ENCODE data around the gene ENPP6.
A peak's percentile ranks its signal among the peaks of the same experiment; 100 is the strongest.

Gene ENPP6

DNA sequence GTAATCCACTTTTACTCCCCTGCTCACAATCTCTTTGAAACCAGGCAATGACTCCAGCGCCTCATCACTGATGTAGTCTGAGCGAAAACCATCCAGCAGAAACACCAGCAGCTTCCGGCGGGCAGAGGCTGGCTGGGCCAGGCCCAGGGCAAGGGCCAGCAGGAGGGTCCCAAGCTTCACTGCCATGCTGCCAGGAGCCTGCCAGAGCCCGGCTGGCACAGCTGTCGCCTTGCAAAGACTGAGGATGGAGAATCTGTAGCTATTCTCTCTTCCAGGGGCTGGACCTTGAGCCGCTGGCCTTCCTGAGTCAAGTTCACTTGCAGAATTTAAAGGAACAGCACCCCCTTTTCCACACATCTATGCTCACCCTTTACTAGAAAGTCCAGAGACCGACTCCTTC is at the start of gene ENPP6:
Gene ENPP6, minus strand, starts transcription at position 240 of the 400 bp plus-strand sequence. Its CDS starts 54 bp downstream, at position 186.
- no peak for DNase-seq (ENCODE audit: low read depth in 2 of 2)

DNA sequence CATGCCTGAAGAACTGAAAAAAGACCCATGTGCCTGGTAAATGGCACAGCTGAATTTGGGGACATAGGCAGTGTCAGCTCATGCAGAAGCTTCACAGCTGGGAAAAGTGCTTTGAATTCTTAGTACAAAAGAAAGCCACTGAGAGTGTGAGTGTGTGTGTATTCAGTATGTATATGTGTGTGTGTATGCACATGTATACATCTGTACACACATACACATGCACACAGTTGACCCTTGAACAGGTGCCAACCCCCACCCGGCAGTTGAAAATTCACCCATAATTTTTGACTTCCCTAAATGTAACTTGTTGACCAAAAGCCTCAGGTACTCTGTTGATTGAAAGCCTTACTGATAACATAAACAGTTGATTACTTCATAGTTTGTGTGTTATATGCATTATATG is 49.5 kb upstream of the ENPP6 start:
- DNase-seq (ENCODE audit: low read depth in 2 of 2) = no peak

- no peak for DNase-seq (ENCODE audit: low read depth in 2 of 2)
Measured at GRCh38 chr4:184265546-184266351, 48.1 kb upstream of the ENPP6 start.

DNA sequence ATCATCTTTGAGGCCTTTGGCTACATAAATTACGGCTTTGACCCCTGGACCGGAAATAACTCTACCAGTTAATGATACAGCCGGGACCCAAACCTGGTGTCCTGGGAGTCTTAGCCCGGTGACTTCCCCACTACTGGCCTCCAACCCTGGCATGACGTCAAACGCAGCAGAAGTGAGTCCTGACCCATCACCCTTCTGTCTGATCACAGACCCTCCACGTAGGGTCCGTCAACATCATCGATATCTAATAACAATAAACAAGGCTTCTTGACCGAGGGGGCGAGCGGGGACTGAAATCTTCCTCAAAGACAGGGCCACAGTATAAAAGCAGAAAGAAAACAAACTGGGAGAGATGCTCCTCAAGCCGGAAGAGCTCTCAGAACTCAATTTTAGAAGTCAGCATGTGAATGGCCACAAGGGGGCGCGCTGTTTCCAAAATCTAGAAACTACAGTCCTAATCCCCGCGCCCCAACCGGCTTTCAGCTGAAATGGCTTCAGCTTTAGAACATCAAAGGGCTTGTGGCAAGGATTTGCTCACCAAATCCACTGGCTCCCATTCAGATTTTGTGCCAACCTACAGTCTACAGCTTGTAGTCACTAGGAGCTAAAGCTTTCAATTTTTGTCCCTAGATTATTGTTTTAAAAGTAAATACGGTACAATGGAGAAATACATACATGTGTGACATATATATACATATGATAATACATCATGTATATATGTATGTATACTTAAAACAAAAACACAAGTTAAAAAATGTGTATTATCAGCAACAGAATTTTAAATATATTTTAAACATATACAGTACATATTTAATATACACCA is 46.4 kb upstream of the ENPP6 start:
- DNase-seq (ENCODE audit: low read depth in 2 of 2) = peak; percentile 87 to 94

GRCh38 chr4:184263461-184263860 is 45.8 kb upstream of the ENPP6 start:
- no peak for DNase-seq (ENCODE audit: low read depth in 2 of 2)

- no peak for DNase-seq (ENCODE audit: low read depth in 2 of 2)
Measured at GRCh38 chr4:184262901-184263300, 45.2 kb upstream of the ENPP6 start.

- no peak for DNase-seq (ENCODE audit: low read depth in 2 of 2)
Measured at GRCh38 chr4:184261246-184261645, 43.6 kb upstream of the ENPP6 start.

- no peak for DNase-seq (ENCODE audit: low read depth in 2 of 2)
Measured at GRCh38 chr4:184259866-184260265, 42.2 kb upstream of the ENPP6 start.

DNA sequence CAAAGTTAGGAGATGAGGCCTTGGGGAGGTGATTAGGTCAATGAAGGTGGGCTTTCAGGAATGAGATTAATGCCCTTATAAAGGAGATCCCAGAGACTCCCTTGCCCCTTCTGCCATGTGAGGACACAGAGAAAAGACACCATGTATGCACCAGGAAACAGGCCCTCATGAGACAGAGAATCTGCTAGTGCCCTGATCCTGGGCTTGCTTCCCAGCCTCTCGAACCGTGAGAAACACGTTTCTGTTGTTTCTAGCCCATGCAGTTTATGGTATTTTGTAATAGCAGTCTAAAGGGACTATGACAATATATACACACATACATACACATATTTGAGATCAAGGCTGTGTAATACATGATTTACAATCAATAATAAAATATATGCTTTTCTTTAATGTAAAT is 41.4 kb upstream of the ENPP6 start:
- no peak for DNase-seq (ENCODE audit: low read depth in 2 of 2)

GRCh38 chr4:184255871-184256642 is 38.4 kb upstream of the ENPP6 start:
- DNase-seq (ENCODE audit: low read depth in 2 of 2) = no peak

DNA sequence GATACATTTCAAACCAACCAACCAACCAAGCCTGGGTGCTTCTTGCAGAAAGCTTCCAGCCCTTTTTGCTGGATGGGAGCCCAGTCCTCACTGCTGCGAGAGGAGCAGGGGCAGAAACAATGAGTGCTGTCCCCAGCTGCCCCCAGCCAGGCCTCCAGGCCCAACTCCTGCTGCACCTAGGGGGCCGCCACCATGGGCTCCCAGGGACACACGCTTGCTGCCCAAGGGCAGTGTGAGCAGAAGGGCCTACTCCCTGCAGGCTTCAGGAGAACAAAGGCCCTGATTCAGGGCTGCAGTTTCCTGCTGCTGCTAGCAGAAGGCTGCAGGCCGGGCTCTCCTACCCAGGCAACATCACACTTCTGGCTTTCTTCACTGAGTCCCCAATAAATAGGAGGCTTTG is 37.7 kb upstream of the ENPP6 start:
- DNase-seq (ENCODE audit: low read depth in 2 of 2) = no peak

DNA sequence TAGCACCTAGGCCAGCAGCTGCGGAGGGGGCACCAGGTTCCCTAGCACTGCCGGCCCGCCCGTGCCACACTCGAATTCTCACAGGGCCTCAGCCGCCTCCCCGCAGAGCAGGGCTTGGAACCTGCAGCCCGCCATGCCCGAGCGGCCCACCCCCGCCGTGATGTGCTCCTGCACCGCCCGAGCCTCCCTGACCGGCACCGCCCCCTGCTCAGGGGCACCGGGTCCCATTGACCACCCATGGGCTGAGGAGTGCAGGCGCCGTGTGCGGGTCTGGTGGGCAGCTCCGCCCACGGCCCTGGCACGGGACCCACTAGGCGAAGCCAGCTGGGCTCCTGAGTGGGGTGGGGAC is 35.4 kb upstream of the ENPP6 start:
- no peak for DNase-seq (ENCODE audit: low read depth in 2 of 2)

GRCh38 chr4:184252136-184253071 is 34.7 kb upstream of the ENPP6 start:
- DNase-seq (ENCODE audit: low read depth in 2 of 2) = no peak

DNA sequence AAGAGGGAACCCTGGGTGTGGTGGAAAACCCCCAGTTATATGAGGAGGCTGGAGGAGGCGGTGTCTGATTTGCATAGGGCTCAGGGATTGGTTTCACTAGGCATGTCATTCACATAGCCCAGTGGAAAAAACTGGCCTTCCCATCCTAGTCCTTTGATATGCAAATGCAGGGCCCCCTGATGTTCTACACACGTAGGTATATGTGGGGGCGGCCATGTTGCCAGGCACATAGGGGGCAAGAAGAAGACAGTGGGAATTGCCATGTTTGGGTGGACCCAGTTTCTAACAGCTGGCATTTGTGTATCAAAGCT is 34.0 kb upstream of the ENPP6 start:
- DNase-seq (ENCODE audit: low read depth in 2 of 2) = no peak

DNA sequence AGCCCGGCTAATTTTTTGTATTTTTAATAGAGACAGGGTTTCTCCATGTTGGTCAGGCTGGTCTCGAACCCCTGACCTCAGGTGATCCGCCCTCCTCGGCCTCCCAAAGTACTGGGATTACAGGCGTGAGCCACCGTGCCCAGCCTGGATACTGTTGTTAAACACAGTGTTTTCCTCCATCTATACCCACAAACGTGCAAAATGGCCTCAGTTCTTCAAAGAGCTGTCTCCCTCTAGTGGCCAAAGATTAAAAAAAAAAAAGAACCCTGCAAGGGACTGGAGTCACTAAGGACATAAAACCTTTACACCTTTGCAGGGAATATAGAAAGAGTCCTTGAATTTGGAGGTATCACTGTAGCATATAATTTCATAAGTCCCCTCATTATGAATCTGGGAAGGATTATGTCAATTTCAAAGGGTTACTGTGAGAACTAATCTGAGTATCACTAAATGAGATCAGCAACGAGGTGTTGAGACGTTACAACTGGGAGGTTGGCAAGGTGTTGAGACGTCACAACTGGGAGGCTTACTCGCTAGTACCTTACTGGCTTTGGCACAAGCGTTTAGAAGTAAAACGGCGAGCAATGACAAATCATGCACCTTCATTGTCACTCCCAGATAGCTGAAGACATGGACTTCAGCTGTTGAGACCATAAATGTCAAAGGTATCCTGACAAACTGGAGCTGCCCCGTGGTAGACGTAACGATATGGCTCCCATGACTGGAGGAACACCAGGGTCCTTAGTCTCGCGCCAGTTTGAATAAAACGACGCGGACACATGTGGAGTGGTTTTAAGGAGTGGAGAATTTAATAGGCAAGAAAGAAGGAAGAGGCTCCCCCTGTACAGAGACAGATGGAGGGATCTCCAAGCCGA is 33.4 kb upstream of the ENPP6 start:
- DNase-seq (ENCODE audit: low read depth in 2 of 2) = no peak

DNA sequence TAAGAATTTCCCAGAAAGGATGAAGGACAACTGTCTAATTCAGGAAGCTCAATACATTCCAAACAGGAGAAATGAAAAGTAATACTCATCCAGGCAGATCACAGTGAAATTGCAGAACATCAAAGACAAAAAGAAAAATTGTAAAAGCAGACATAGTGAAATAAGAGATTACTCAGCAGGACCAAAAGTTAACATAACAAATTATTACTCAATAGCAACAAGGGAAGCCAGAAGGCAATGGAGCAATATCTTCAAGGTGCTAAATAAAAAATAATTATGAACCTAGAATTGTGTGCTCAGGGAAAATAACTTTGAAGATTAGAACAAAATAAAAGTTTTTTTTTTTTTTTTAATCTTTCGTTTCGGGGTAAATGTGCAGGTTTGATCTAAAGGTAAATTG is 30.5 kb upstream of the ENPP6 start:
- DNase-seq (ENCODE audit: low read depth in 2 of 2) = no peak

- no peak for DNase-seq (ENCODE audit: low read depth in 2 of 2)
Measured at GRCh38 chr4:184247421-184247820, 29.7 kb upstream of the ENPP6 start.

GRCh38 chr4:184246426-184246825 is 28.8 kb upstream of the ENPP6 start:
- DNase-seq (ENCODE audit: low read depth in 2 of 2) = no peak

DNA sequence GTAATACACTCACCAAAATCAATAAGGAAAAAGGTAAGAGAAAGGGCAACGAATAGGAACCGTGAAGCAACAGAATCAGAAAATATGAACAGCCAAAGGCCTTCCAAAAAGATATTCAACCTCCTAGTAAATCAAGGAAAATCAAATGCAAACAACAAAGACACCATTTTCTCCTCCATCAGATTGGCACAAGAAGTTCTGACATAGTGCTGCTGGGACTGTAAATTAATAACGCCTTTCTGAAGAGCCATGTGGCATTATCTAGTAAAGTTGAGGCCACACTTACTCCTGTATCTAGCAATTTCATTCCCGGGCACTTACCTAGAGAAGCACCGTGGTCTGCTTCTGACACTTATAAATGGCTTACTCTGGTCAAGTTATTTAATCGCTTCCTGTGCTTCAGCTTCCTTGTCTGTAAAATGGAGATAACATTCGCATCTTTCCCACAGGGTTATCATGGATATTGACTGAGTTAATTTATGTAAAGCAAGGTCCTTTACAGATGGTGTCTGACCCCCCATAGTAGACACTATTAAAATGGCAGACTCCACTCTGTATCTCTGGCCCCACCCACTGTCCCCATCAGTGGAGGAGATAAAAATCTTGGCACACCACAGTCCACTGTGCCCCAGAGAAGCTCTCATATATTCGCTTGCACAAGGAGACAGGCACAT is 20.5 kb upstream of the ENPP6 start:
- no peak for DNase-seq (ENCODE audit: low read depth in 2 of 2)

- DNase-seq (ENCODE audit: low read depth in 2 of 2) = no peak
Measured at GRCh38 chr4:184237612-184238011, 19.9 kb upstream of the ENPP6 start.
